OCI-LY3 (cell line): ENCODE results near the gene PTTG1IP.

Source experiments
- EZH2phosphoT487 ChIP-seq: fragments of 200-600 bp; shearing (Covaris generic); IDR thresholded peaks from 2 replicates; pipeline ENCODE4 v1.6.1; 2018; ENCODE audit warnings: antibody characterized with exemption, mixed run types, low read depth
- TF ChIP-seq, protein P1 (sequence below): fragments of 200-600, 300-600 bp; sonication (generic); IDR thresholded peaks from 2 replicates; pipeline ENCODE4 v1.5.1; 2014; ENCODE audit warnings: antibody characterized with exemption, low read length, low read depth

GRCh38 chr21:44828362-44829056 is 45.0 kb downstream of the PTTG1IP start:
- TF ChIP-seq, protein P1, sequence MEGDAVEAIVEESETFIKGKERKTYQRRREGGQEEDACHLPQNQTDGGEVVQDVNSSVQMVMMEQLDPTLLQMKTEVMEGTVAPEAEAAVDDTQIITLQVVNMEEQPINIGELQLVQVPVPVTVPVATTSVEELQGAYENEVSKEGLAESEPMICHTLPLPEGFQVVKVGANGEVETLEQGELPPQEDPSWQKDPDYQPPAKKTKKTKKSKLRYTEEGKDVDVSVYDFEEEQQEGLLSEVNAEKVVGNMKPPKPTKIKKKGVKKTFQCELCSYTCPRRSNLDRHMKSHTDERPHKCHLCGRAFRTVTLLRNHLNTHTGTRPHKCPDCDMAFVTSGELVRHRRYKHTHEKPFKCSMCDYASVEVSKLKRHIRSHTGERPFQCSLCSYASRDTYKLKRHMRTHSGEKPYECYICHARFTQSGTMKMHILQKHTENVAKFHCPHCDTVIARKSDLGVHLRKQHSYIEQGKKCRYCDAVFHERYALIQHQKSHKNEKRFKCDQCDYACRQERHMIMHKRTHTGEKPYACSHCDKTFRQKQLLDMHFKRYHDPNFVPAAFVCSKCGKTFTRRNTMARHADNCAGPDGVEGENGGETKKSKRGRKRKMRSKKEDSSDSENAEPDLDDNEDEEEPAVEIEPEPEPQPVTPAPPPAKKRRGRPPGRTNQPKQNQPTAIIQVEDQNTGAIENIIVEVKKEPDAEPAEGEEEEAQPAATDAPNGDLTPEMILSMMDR = no peak
- no peak for TF ChIP-seq EZH2phosphoT487
